NCI-H524 (cell line): ENCODE measurements around the gene NACAD.
"Not testable (repeated sequence)": the region's sequence is repeated elsewhere in the genome, so short reads cannot be mapped to it uniquely, and the experiment has no call there.

Source experiments
- DNase-seq, 2 experiments: peaks; one replicate each; lab custom pipeline; 2025; lab: John Stamatoyannopoulos, UW

NACAD gene

GRCh38 chr7:45117582-45117981 is 28.8 kb upstream of the NACAD start:
- no peak for DNase-seq

- no peak for DNase-seq
Measured at GRCh38 chr7:45116048-45116447, 27.3 kb upstream of the NACAD start.

- no peak for DNase-seq
Measured at GRCh38 chr7:45114926-45115325, 26.2 kb upstream of the NACAD start.

GRCh38 chr7:45114257-45114656 is 25.5 kb upstream of the NACAD start:
- DNase-seq = not testable (repeated sequence)

- DNase-seq = no peak
Measured at GRCh38 chr7:45112648-45113047, 23.9 kb upstream of the NACAD start.

- peak; percentile 92 for DNase-seq
Measured at GRCh38 chr7:45111298-45112223, 22.8 kb upstream of the NACAD start, which contains the start of gene TBRG4. Gene TBRG4, minus strand, starts transcription at chr7:45111697. Its CDS starts 2,460 bp downstream, at chr7:45109237.

- no peak for DNase-seq
Measured at GRCh38 chr7:45108863-45109262, 20.1 kb upstream of the NACAD start.

GRCh38 chr7:45107356-45107755 is 18.6 kb upstream of the NACAD start:
- DNase-seq = no peak

- DNase-seq = no peak
Measured at GRCh38 chr7:45106820-45107219, 18.1 kb upstream of the NACAD start.

GRCh38 chr7:45105588-45106188 is 16.9 kb upstream of the NACAD start:
- no peak for DNase-seq

GRCh38 chr7:45104844-45105587 is 16.2 kb upstream of the NACAD start:
- no peak for DNase-seq

- DNase-seq = no peak
Measured at GRCh38 chr7:45103958-45104843, 15.4 kb upstream of the NACAD start.

- DNase-seq = no peak
Measured at GRCh38 chr7:45102785-45103712, 14.3 kb upstream of the NACAD start.

- DNase-seq = no peak
Measured at GRCh38 chr7:45101748-45102147, 13.0 kb upstream of the NACAD start.

- no peak for DNase-seq
Measured at GRCh38 chr7:45100761-45101480, 12.2 kb upstream of the NACAD start.

GRCh38 chr7:45099891-45100760 is 11.4 kb upstream of the NACAD start:
- DNase-seq = no peak

GRCh38 chr7:45098983-45099839 is 10.4 kb upstream of the NACAD start:
- no peak for DNase-seq

GRCh38 chr7:45092931-45093235 is 4.1 kb upstream of the NACAD start:
- DNase-seq = no peak
